Stimulated activated naive CD8-positive, alpha-beta T cell treated with anti-CD3 and anti-CD28 coated beads, Interleukin-15, amount 100 ng/mL, for 72 hours (primary cell): ENCODE measurements around the gene MYBPHL.
"Not testable (repeated sequence)": the region's sequence is repeated elsewhere in the genome, so short reads cannot be mapped to it uniquely, and the experiment has no call there.

ENCODE experiments used
- ATAC-seq: fragments of 150-1000 bp; cut with Tn5 transposase; 2 replicates; pipeline ENCODE4 v1.10.0; 2021; ENCODE audit warnings: mild to moderate bottlenecking, moderate library complexity
- DNase-seq, 2 donors: peaks; one replicate each; pipeline ENCODE4 v3.0.0; 2021 to 2022
- H3K27ac Mint-ChIP-seq, 2 donors: one replicate each; pipeline ENCODE4 v1.8.0; 2022; ENCODE audit warnings: mild to moderate bottlenecking in 2 of 2, mixed read lengths in 2 of 2, moderate library complexity in 2 of 2
- H3K27me3 Mint-ChIP-seq: one replicate; pipeline ENCODE4 v1.8.0; 2022; ENCODE audit warnings: mixed read lengths
- H3K4me1 Mint-ChIP-seq: one replicate; pipeline ENCODE4 v1.8.0; 2022; ENCODE audit warnings: mild to moderate bottlenecking, mixed read lengths
- H3K4me3 Mint-ChIP-seq, 2 donors: one replicate each; pipeline ENCODE4 v1.8.0; 2022; ENCODE audit warnings: mild to moderate bottlenecking in 2 of 2, mixed read lengths in 2 of 2, moderate library complexity in 1 of 2
- H3K9me3 Mint-ChIP-seq, 2 donors: one replicate each; pipeline ENCODE4 v1.8.0; 2022; ENCODE audit warnings: mixed read lengths in 2 of 2

MYBPHL gene

GRCh38 chr1:109315288-109315687 is 8.5 kb upstream of the MYBPHL start:
- ATAC-seq: no peak
- Mint-ChIP-seq H3K9me3 (no peaks in the 10 kb centered on the region), H3K4me3 (no peak overlapping the region), H3K27ac (no peak overlapping the region), H3K4me1 (no peaks in the 10 kb centered on the region), H3K27me3 (no peaks in the 10 kb centered on the region)
- no peak for DNase-seq

- ATAC-seq (no peak), DNase-seq (no peak)
- Mint-ChIP-seq H3K4me3 (no peak overlapping the region), H3K27me3 (no peaks in the 10 kb centered on the region), H3K27ac (no peak overlapping the region), H3K4me1 (no peaks in the 10 kb centered on the region), H3K9me3 (no peaks in the 10 kb centered on the region)
Measured at GRCh38 chr1:109314795-109315194, 8.0 kb upstream of the MYBPHL start.

- no peak overlapping the region for H3K27ac Mint-ChIP-seq
- no peaks in the 10 kb centered on the region for H3K9me3 Mint-ChIP-seq
- no peak for ATAC-seq
- H3K4me3 Mint-ChIP-seq: no peak overlapping the region
- H3K27me3 Mint-ChIP-seq: no peaks in the 10 kb centered on the region
- no peaks in the 10 kb centered on the region for H3K4me1 Mint-ChIP-seq
- no peak for DNase-seq
Measured at GRCh38 chr1:109312978-109313775, 6.4 kb upstream of the MYBPHL start.

- ATAC-seq: no peak
- DNase-seq: no peak
- H3K4me1 Mint-ChIP-seq: no peaks in the 10 kb centered on the region
Measured at GRCh38 chr1:109312246-109312645, 5.4 kb upstream of the MYBPHL start.

GRCh38 chr1:109309347-109309746 is 2.5 kb upstream of the MYBPHL start:
- no peak overlapping the region for H3K4me3 Mint-ChIP-seq
- DNase-seq (no peak), ATAC-seq (no peak)
- no peak overlapping the region for H3K27ac Mint-ChIP-seq
- H3K9me3 Mint-ChIP-seq: no peaks in the 10 kb centered on the region
- H3K4me1 Mint-ChIP-seq: no peaks in the 10 kb centered on the region
- no peaks in the 10 kb centered on the region for H3K27me3 Mint-ChIP-seq

More at GRCh38 chr1:109312246-109312645, 5.4 kb upstream of the MYBPHL start:
- H3K27me3 Mint-ChIP-seq: no peaks in the 10 kb centered on the region
- no peak overlapping the region for H3K27ac Mint-ChIP-seq
- H3K9me3 Mint-ChIP-seq: no peaks in the 10 kb centered on the region
- H3K4me3 Mint-ChIP-seq: no peak overlapping the region

GRCh38 chr1:109307274-109308021 is 637 bp upstream of the MYBPHL start:
- DNase-seq (no peak), ATAC-seq (no peak)
- no peak overlapping the region for H3K4me3 Mint-ChIP-seq

GRCh38 chr1:109305991-109306390 is 820 bp downstream of the MYBPHL start:
- H3K27me3 Mint-ChIP-seq, H3K9me3 Mint-ChIP-seq, DNase-seq, H3K27ac Mint-ChIP-seq, H3K4me3 Mint-ChIP-seq, ATAC-seq, H3K4me1 Mint-ChIP-seq: not testable (repeated sequence)

More at GRCh38 chr1:109307274-109308021, 637 bp upstream of the MYBPHL start:
- peak overlapping the region in 1 of 2 donors; percentile 42 for H3K27ac Mint-ChIP-seq
- no peaks in the 10 kb centered on the region for H3K4me1 Mint-ChIP-seq
- no peaks in the 10 kb centered on the region for H3K9me3 Mint-ChIP-seq
- no peaks in the 10 kb centered on the region for H3K27me3 Mint-ChIP-seq

- DNase-seq (no peak), ATAC-seq (no peak)
- Mint-ChIP-seq H3K4me3 (no peak overlapping the region), H3K4me1 (no peaks in the 10 kb centered on the region), H3K9me3 (no peaks in the 10 kb centered on the region), H3K27me3 (peaks cover 6% of the 10 kb centered on the region), H3K27ac (no peak overlapping the region)
Measured at GRCh38 chr1:109304226-109304920, 2.4 kb downstream of the MYBPHL start.

- H3K27ac Mint-ChIP-seq: no peak overlapping the region
- H3K4me1 Mint-ChIP-seq: no peaks in the 10 kb centered on the region
- no peaks in the 10 kb centered on the region for H3K9me3 Mint-ChIP-seq
- peaks cover 9% of the 10 kb centered on the region for H3K27me3 Mint-ChIP-seq
- ATAC-seq (no peak), DNase-seq (no peak)
- no peak overlapping the region for H3K4me3 Mint-ChIP-seq
Measured at GRCh38 chr1:109301874-109302273, 4.9 kb downstream of the MYBPHL start.

- ATAC-seq (no peak), DNase-seq (no peak)
- H3K27me3 Mint-ChIP-seq: peaks cover 9% of the 10 kb centered on the region
- no peak overlapping the region for H3K4me3 Mint-ChIP-seq
- no peaks in the 10 kb centered on the region for H3K4me1 Mint-ChIP-seq
- no peak overlapping the region for H3K27ac Mint-ChIP-seq
- no peaks in the 10 kb centered on the region for H3K9me3 Mint-ChIP-seq
Measured at GRCh38 chr1:109300650-109301151, 6.1 kb downstream of the MYBPHL start.

- DNase-seq (no peak), ATAC-seq (no peak)
- no peaks in the 10 kb centered on the region for H3K4me1 Mint-ChIP-seq
- H3K27ac Mint-ChIP-seq: peak overlapping the region in 1 of 2 donors; percentile 31
- H3K4me3 Mint-ChIP-seq: no peak overlapping the region
- no peaks in the 10 kb centered on the region for H3K9me3 Mint-ChIP-seq
- peaks cover 13% of the 10 kb centered on the region for H3K27me3 Mint-ChIP-seq
Measured at GRCh38 chr1:109299558-109300343, 7.1 kb downstream of the MYBPHL start.

- H3K9me3 Mint-ChIP-seq: no peaks in the 10 kb centered on the region
- H3K27me3 Mint-ChIP-seq: peaks cover 20% of the 10 kb centered on the region
- no peak overlapping the region for H3K27ac Mint-ChIP-seq
- H3K4me1 Mint-ChIP-seq: no peaks in the 10 kb centered on the region
- DNase-seq (no peak), ATAC-seq (no peak)
- H3K4me3 Mint-ChIP-seq: no peak overlapping the region
Measured at GRCh38 chr1:109298666-109299557, 7.9 kb downstream of the MYBPHL start.

- H3K27me3 Mint-ChIP-seq: peaks cover 20% of the 10 kb centered on the region
Measured at GRCh38 chr1:109296782-109297181, 10.0 kb downstream of the MYBPHL start.

GRCh38 chr1:109295712-109296415 is 10.9 kb downstream of the MYBPHL start:
- ATAC-seq: no peak

More at GRCh38 chr1:109296782-109297181, 10.0 kb downstream of the MYBPHL start:
- no peak for ATAC-seq
- no peak for DNase-seq
- no peaks in the 10 kb centered on the region for H3K4me1 Mint-ChIP-seq
- H3K4me3 Mint-ChIP-seq: no peak overlapping the region
- no peak overlapping the region for H3K27ac Mint-ChIP-seq
- H3K9me3 Mint-ChIP-seq: no peaks in the 10 kb centered on the region

More at GRCh38 chr1:109295712-109296415, 10.9 kb downstream of the MYBPHL start:
- Mint-ChIP-seq H3K4me3 (no peak overlapping the region), H3K27me3 (peaks cover 20% of the 10 kb centered on the region), H3K4me1 (no peaks in the 10 kb centered on the region), H3K27ac (no peak overlapping the region), H3K9me3 (no peaks in the 10 kb centered on the region)
- DNase-seq: no peak
